Adrenal gland (tissue), 12 donors: ENCODE results near the gene ZNF132. TPM values are rescaled to one million over a fixed set of nuclear protein-coding genes. Genes with fewer than 3 reads are reported as not detected.

ENCODE experiments used
- DNase-seq, 7 donors: peaks; one replicate each; pipeline ENCODE4 v3.0.0-alpha.2; 2019 to 2020
- H3K27ac ChIP-seq, 5 donors: fragments of 200-600 bp; sonication (generic) in 4 of 5; 1 replicate in 3 of 5; 2 replicates in 2 of 5; pipeline versions ENCODE4 v1.5.1 to v1.8.0; 2016 to 2020; ENCODE audit warnings: mild to moderate bottlenecking in 1 of 5
- H3K27me3 ChIP-seq: fragments of 200-600 bp; 2 replicates; pipeline ENCODE4 v1.8.0; 2021
- H3K36me3 ChIP-seq, 2 donors: fragments of 200-600 bp; replicated peaks in 1 of 2; 1 replicate in 1 of 2; 2 replicates in 1 of 2; pipeline versions ENCODE4 v1.5.1 to v1.8.0; 2018 to 2022
- H3K4me1 ChIP-seq, 2 donors: fragments of 200-600 bp; replicated peaks in 1 of 2; 1 replicate in 1 of 2; 2 replicates in 1 of 2; pipeline versions ENCODE4 v1.5.1 to v1.8.0; 2018 to 2021
- H3K4me3 ChIP-seq, 4 donors: fragments of 200-600 bp; sonication (generic) in 3 of 4; one replicate each; pipeline ENCODE4 v1.5.1; 2016 to 2018
- H3K9me3 ChIP-seq, 3 donors: fragments of 200-600 bp; sonication (generic) in 1 of 3; replicated peaks in 1 of 3; 1 replicate in 2 of 3; 2 replicates in 1 of 3; pipeline versions ENCODE4 v1.5.1 to v1.8.0; 2016 to 2021
- CTCF ChIP-seq, 6 experiments: fragments of 450-650 bp in 4 of 6; fragments of 200-600 bp in 2 of 6; sonication (generic) in 1 of 6; IDR thresholded peaks; 1 replicate in 5 of 6; 2 replicates in 1 of 6; pipeline versions ENCODE4 v1.5.1 to v1.8.0; 2016 to 2021; ENCODE audit warnings: antibody characterized with exemption in 6 of 6, mild to moderate bottlenecking in 2 of 6, moderate library complexity in 1 of 6
- POLR2A ChIP-seq, 2 donors: fragments of 450-650 bp; IDR thresholded peaks; one replicate each; pipeline ENCODE4 v1.6.1; 2017; ENCODE audit warnings: antibody characterized with exemption in 2 of 2, mild to moderate bottlenecking in 2 of 2, moderate library complexity in 1 of 2
- WGBS, 4 donors: extraction: QIAGEN DNeasy Blood & Tissue Kit in 2 of 4; methylation state at CpG; one replicate each; pipeline versions ENCODE4 v1.1.5 to v1.1.7; 2013 to 2017; 5-methylcytosine and 5-hydroxymethylcytosine counted together
- intact Hi-C, 2 donors: fragments of 100-400 bp; cut with DNase I; formaldehyde crosslinking; loops; one replicate each; pipeline versions ENCODE4 v1.14.1 to v1.15.0; 2022 to 2023
- polyA plus RNA-seq, 3 donors: library from polyadenylated mRNA; stranded (reverse); fragments of 200-250 nt in 2 of 3; fragments of 350-450 nt in 1 of 3; fragmentation: Illumina TruSeq in 1 of 3; extraction: RNeasy Lipid Tissue Mini Kit (QIAGEN cat#74804) in 1 of 3; gene quantifications; one replicate each; pipeline ENCODE4 v1.2.3, GENCODE V29; 2013 to 2014
- total RNA-seq, 9 donors: library from RNA; depleted of rRNA in 4 of 9; stranded (reverse); fragments of >200 nt in 4 of 9; fragments of 120-200 nt in 1 of 9; fragmentation: NEBNext Ultra II Directional in 1 of 9; extraction: Animal tissue kit (Norgen Biotek cat#: 25700) in 1 of 9; gene quantifications; one replicate each; pipeline versions ENCODE4 v1.1.0 to v1.2.4, GENCODE V29; 2013 to 2023
- donor health status: healthy with polysubstance abuse.
- donor health status: Bipolar disorder and iron deficiency.
- donor health status: DM: yes; HTN: yes; CAD: no.
- donor health status: DM: no; HTN: no; CAD: no.
- donor health status: DM: no; HTN: no; CAD: no.
- donor health status: DM: yes; HTN: yes; CAD: no.

Gene ZNF132
- total and polyA plus RNA-seq, 12 donors = 1.3 to 12.0 (median 4.6) TPM

DNA sequence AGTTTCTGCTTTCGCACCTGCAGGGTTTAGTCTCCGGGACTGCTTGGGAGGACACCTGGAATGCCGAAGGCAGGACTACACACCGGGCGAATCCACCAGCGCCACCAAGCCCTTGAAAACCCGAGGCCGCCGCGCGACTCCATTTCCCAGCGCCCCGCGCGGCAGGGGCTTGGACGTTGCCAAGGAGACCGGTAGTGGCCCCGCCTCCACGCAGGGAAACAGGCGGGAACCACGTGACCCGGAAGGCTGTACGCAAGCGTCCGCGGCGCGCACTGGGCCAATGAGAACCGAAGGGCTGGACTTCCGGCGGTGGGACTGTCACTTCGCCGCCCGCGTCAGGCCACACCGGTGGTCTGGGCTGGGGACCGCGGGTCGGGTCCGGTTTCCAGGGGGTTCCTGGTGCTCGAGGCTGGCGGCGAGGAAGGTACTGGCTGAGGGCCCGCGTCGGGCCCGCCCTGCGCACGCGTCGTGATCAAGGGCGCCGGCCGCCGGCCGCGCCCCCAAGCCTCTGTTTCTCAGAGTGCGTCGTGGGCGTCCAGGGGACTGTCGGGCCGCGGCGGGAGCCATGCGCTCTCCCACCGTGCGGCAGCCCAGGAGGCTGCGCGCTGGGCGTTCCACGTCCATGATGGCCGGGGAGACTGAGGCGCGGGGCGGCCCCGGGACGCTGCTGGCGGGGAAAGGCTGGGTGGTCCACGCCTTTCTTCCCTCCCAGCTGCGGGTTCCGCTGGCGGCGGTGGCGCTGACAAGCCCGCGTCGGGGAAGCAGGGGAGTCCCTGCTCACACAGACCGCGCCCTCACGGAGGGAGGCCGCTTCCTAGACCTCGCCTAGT is 27.0 kb upstream of the ZNF132 start, which contains the start of gene ZNF324:
ZNF324 (plus strand) TSS at position 321 of the 830 bp plus-strand sequence. CDS start 2,106 bp downstream, outside the sequence.
- intact Hi-C loops = no loop called here
- peaks cover 0 to 24% of the 10 kb centered on the region in 2 donors for H3K36me3 ChIP-seq
- no peaks in the 10 kb centered on the region for H3K9me3 ChIP-seq
- H3K27ac ChIP-seq = peak within 1 kb of the TSS in 4 of 5 donors; percentile 22 to 84 (median 72)
- H3K4me1 ChIP-seq = peaks cover 0 to 10% of the 10 kb centered on the region in 2 donors
- TF ChIP-seq CTCF (IDR thresholded peaks at IDR 0.05) = peak in 1 of 6 experiments; percentile 10
- TF ChIP-seq POLR2A (IDR thresholded peaks at IDR 0.05) = peak; percentile 50 to 62
- H3K4me3 ChIP-seq = peak within 1 kb of the TSS; percentile 55 to 92 (median 78)
- DNase-seq = peak; percentile 97 to 99 (median 99)
- 0 to 2% (median 0%) methylated on average over 4 to 91 of the region's 92 CpGs for WGBS, 4 donors
- H3K27me3 ChIP-seq = no peaks in the 10 kb centered on the region

DNA sequence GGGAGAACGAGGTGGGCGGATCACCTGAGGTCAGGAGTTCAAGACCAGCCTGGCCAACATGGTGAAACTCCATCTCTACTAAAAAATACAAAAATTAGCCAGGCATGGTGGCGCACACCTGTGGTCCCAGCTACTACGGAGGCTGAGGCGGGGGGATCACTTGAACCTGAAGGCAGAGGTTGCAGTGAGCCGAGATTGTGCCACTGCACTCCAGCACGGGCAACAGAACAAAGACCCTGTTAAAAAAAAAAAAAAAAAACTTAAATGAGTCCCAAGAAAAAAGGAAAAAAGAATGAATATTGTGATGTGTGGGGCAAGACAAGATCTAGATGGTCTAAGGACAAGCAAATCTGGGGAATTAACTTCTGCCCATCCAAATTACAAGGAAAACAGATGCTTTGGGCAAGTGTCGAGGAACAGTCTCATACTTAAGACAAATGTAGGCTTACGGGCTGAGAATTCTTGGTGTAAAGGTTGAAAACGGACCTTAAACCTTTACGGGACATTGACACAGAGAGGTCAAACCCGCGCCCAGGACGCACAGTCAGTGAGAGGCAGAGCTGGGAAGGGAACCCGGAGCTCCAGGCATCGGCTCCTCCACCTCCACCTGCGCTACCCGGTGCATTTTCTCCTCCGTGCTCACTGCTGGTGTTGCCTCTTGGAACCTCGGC is 26.3 kb upstream of the ZNF132 start:
- WGBS, 4 donors = 35 to 63% (median 39%) methylated on average over 11 to 20 of the region's 20 CpGs
- no peak for DNase-seq
- TF ChIP-seq CTCF (IDR thresholded peaks at IDR 0.05) = no peak
- TF ChIP-seq POLR2A (IDR thresholded peaks at IDR 0.05) = no peak
- H3K27ac ChIP-seq = no peak overlapping the region
- intact Hi-C loops = no loop called here
- H3K4me3 ChIP-seq = peak overlapping the region in 2 of 4 donors; percentile 55 to 92
- H3K4me1 ChIP-seq = peaks cover 0 to 10% of the 10 kb centered on the region in 2 donors
- no peaks in the 10 kb centered on the region for H3K27me3 ChIP-seq
- no peaks in the 10 kb centered on the region for H3K9me3 ChIP-seq
- H3K36me3 ChIP-seq = peaks cover 0 to 19% of the 10 kb centered on the region in 2 donors

DNA sequence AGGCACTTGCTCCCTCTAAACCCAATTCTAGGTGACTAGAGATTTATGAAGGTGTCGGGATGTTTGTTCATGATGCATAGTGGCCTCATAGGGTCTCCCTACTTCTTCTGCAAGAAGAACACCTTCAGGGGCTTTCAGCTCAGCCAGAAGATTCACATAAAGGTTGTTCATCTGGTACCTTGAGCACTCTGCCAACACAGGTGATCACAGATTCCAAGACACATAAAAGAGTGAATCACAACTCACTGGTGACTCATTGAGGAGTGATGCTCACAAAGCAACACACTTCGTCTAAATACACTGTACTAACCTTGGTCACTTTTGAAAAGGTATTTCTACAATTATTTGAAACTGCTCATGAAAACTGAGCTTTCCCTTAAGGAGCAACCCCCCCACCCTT is 20.1 kb upstream of the ZNF132 start:
- no peak for DNase-seq
- 70 to 86% (median 73%) methylated on average over 2 of the region's 2 CpGs for WGBS, 4 donors
- H3K27me3 ChIP-seq = no peaks in the 10 kb centered on the region
- peaks cover 0 to 12% of the 10 kb centered on the region in 2 donors for H3K36me3 ChIP-seq
- TF ChIP-seq CTCF (IDR thresholded peaks at IDR 0.05) = no peak
- no peak for TF ChIP-seq POLR2A (IDR thresholded peaks at IDR 0.05)
- no peak overlapping the region for H3K4me3 ChIP-seq
- H3K27ac ChIP-seq = no peak overlapping the region
- H3K4me1 ChIP-seq = no peaks in the 10 kb centered on the region
- H3K9me3 ChIP-seq = no peaks in the 10 kb centered on the region
- intact Hi-C loops = no loop called here

DNA sequence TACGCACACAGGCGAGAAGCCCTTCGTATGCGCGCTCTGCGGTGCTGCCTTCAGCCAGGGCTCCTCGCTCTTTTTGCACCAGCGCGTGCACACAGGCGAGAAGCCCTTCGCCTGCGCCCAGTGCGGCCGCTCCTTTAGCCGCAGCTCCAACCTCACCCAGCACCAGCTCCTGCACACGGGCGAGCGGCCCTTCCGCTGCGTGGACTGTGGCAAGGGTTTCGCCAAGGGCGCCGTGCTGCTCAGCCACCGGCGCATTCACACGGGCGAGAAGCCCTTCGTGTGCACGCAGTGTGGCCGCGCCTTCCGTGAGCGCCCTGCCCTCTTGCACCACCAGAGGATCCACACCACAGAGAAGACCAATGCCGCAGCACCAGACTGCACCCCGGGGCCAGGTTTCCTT is 16.2 kb upstream of the ZNF132 start:
- TF ChIP-seq POLR2A (IDR thresholded peaks at IDR 0.05) (no peak), CTCF (IDR thresholded peaks at IDR 0.05) (no peak)
- Histone ChIP-seq H3K4me1 (peaks cover 0 to 5% of the 10 kb centered on the region in 2 donors), H3K27me3 (no peaks in the 10 kb centered on the region), H3K36me3 (peaks cover 0 to 16% of the 10 kb centered on the region in 2 donors), H3K9me3 (no peaks in the 10 kb centered on the region), H3K4me3 (no peak overlapping the region), H3K27ac (no peak overlapping the region)
- intact Hi-C loops = no loop called here
- DNase-seq = no peak
- 97 to 98% (median 97%) methylated on average over 10 to 35 of the region's 35 CpGs for WGBS, 4 donors
